ENCODE measurements around the gene TERT.

DNA sequence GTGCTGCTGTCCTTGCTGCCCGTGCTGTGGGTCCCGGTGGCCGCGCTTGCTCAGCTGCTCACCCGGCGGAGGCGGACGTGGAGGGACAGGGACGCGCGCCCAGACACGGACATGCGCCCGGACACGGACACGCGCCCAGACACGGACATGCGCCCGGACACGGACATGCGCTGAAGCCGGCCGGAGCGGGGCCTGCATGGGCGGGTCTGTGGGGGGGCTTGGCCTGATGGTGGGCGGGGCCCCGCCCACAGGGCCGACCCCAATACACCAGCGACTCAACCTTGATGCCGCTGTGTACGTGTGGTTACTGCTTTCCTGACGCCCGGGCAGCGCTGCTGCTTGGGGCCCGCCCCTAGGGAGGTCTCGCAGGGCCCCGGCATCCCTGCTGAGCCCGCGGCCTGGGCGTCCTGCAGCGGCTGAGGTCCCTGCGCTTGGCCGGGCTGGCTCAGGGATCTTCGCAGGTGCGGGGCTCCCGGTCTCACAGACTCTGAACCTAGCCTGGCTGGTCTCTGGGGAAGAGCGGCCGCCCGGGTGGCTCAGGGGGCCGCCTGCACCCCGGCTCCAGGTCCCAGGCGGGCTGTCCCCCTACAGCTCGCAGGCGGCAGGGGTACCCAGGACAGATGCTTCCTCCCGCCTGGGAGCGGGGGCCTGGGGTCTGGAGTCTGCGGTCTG is 48.8 kb downstream of the TERT start:
- TF ChIP-seq EZH2 (IDR thresholded peaks at IDR 0.05; ENCODE audit: borderline replicate concordance, low read depth, low read length, severe bottlenecking): no peak
- TF ChIP-seq, protein P1, sequence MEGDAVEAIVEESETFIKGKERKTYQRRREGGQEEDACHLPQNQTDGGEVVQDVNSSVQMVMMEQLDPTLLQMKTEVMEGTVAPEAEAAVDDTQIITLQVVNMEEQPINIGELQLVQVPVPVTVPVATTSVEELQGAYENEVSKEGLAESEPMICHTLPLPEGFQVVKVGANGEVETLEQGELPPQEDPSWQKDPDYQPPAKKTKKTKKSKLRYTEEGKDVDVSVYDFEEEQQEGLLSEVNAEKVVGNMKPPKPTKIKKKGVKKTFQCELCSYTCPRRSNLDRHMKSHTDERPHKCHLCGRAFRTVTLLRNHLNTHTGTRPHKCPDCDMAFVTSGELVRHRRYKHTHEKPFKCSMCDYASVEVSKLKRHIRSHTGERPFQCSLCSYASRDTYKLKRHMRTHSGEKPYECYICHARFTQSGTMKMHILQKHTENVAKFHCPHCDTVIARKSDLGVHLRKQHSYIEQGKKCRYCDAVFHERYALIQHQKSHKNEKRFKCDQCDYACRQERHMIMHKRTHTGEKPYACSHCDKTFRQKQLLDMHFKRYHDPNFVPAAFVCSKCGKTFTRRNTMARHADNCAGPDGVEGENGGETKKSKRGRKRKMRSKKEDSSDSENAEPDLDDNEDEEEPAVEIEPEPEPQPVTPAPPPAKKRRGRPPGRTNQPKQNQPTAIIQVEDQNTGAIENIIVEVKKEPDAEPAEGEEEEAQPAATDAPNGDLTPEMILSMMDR (IDR thresholded peaks at IDR 0.05; ENCODE audit: borderline replicate concordance, extremely low read depth, low read length, poor library complexity, severe bottlenecking): no peak
